Ureter (tissue), 1 donor: Measurements from ENCODE around the gene KCNN2. TPM values are rescaled to one million over a fixed set of nuclear protein-coding genes. Genes with fewer than 3 reads are reported as not detected.

Experiments used
- DNase-seq: peaks from one replicate; pipeline ENCODE4 v3.0.0-alpha.2; 2020; ENCODE audit warnings: low spot score
- total RNA-seq: library from RNA; stranded (reverse); gene quantifications from one replicate; pipeline ENCODE4 v1.2.4, GENCODE V29; 2023
- donor health status: DM: yes; HTN: yes; CAD: no.

KCNN2 gene
- total RNA-seq, 1 donor from 2014 or later, result 2.1 TPM

- no peak for DNase-seq
Observed at GRCh38 chr5:114362197-114362976, 517 bp downstream of the KCNN2 start.

- DNase-seq, result no peak
Observed at GRCh38 chr5:114362977-114363761, 1.3 kb downstream of the KCNN2 start.

- DNase-seq, result no peak
Observed at GRCh38 chr5:114363837-114364236, 2.0 kb downstream of the KCNN2 start.

GRCh38 chr5:114367029-114367428, 5.2 kb downstream of the KCNN2 start:
- no peak for DNase-seq

GRCh38 chr5:114369680-114370417, 8.0 kb downstream of the KCNN2 start:
- no peak for DNase-seq

- DNase-seq, result no peak
Observed at GRCh38 chr5:114377050-114377844, 15.4 kb downstream of the KCNN2 start.

- no peak for DNase-seq
Observed at GRCh38 chr5:114377946-114378345, 16.1 kb downstream of the KCNN2 start.

- DNase-seq, result no peak
Observed at GRCh38 chr5:114380721-114381120, 18.9 kb downstream of the KCNN2 start.

- no peak for DNase-seq
Observed at GRCh38 chr5:114387433-114387832, 25.6 kb downstream of the KCNN2 start.

GRCh38 chr5:114390431-114390830, 28.6 kb downstream of the KCNN2 start:
- DNase-seq, result no peak

GRCh38 chr5:114391321-114391720, 29.5 kb downstream of the KCNN2 start:
- no peak for DNase-seq

- DNase-seq, result no peak
Observed at GRCh38 chr5:114393159-114393558, 31.3 kb downstream of the KCNN2 start.

- no peak for DNase-seq
Observed at GRCh38 chr5:114402206-114402605, 40.3 kb downstream of the KCNN2 start.

GRCh38 chr5:114407783-114408182, 45.9 kb downstream of the KCNN2 start:
- no peak for DNase-seq

GRCh38 chr5:114408847-114409246, 47.0 kb downstream of the KCNN2 start:
- no peak for DNase-seq

- DNase-seq, result no peak
Observed at GRCh38 chr5:114411380-114411931, 49.6 kb downstream of the KCNN2 start.

GRCh38 chr5:114412510-114413171, 50.8 kb downstream of the KCNN2 start:
- DNase-seq, result no peak

GRCh38 chr5:114415760-114416159, 53.9 kb downstream of the KCNN2 start:
- no peak for DNase-seq

GRCh38 chr5:114416254-114416653, 54.4 kb downstream of the KCNN2 start:
- DNase-seq, result no peak

- no peak for DNase-seq
Observed at GRCh38 chr5:114417519-114417918, 55.6 kb downstream of the KCNN2 start.
